Activated CD4-positive, alpha-beta memory T cell treated with anti-CD3 and anti-CD28 coated beads for 36 hours (primary cell): ENCODE results near the gene RASSF5. TPM values are rescaled to one million over a fixed set of nuclear protein-coding genes. Genes with fewer than 3 reads are reported as not detected.

Experiments used
- CTCF ChIA-PET: fragments of 350-600 bp; sonication (Branson Sonifier 250); formaldehyde crosslinking; loops from one replicate; lab custom pipeline; 2021; ENCODE audit warnings: antibody characterized with exemption, inconsistent platforms; lab: Charles Lee
- POLR2A ChIA-PET: fragments of 350-600 bp; sonication (Branson Sonifier 250); formaldehyde crosslinking; loops from one replicate; lab custom pipeline; 2021; ENCODE audit warnings: antibody characterized with exemption; lab: Charles Lee
- DNase-seq: peaks from one replicate; pipeline ENCODE4 v3.0.0-alpha.2; 2020
- H3K27ac Mint-ChIP-seq: one replicate; pipeline ENCODE4 v1.8.0; 2021; ENCODE audit warnings: mixed read lengths
- H3K27me3 Mint-ChIP-seq: one replicate; pipeline ENCODE4 v1.8.0; 2021; ENCODE audit warnings: mixed read lengths
- H3K36me3 Mint-ChIP-seq: one replicate; pipeline ENCODE4 v1.8.0; 2021; ENCODE audit warnings: mixed read lengths
- H3K4me1 Mint-ChIP-seq: one replicate; pipeline ENCODE4 v1.8.0; 2021; ENCODE audit warnings: low read depth, mixed read lengths
- H3K4me3 Mint-ChIP-seq: one replicate; pipeline ENCODE4 v1.8.0; 2021; ENCODE audit warnings: mild to moderate bottlenecking, mixed read lengths
- H3K9me3 Mint-ChIP-seq: one replicate; pipeline ENCODE4 v1.8.0; 2021; ENCODE audit warnings: mixed read lengths
- intact Hi-C: fragments of 100-400 bp; cut with micrococcal nuclease; formaldehyde crosslinking; loops from one replicate; pipeline ENCODE4 v1.15.1; 2023
- microRNA-seq: library from miRNA; unstranded; fragments of <30 nt; microRNA quantifications from one replicate; pipeline ENCODE4 v1.2.0, GENCODE V29; 2022; ENCODE audit warnings: borderline number of aligned reads, borderline microRNAs expressed, borderline replicate concordance
- total RNA-seq, 2 experiments: library from RNA; stranded (reverse); gene quantifications; one replicate each; pipeline ENCODE4 v1.2.3, GENCODE V29; 2021

RASSF5 gene
- total RNA-seq, 2 experiments from 2014 or later = 203 TPM

- peaks cover 5% of the 10 kb centered on the region for H3K36me3 Mint-ChIP-seq
- peak; percentile 23 for DNase-seq
- H3K4me3 Mint-ChIP-seq = peak overlapping the region; percentile 80
- POLR2A ChIA-PET = interaction anchor here (1.0 to 1.9 kb wide), 6 partner anchors 23 to 346 kb away, joined by 3 to 15 read pairs (median 6); partner anchors contain the start of genes EIF2D and FCMR
- no peak overlapping the region for H3K27ac Mint-ChIP-seq
- H3K27me3 Mint-ChIP-seq = peaks cover 5% of the 10 kb centered on the region
- CTCF ChIA-PET = interaction anchor here (0.6 to 11.1 kb wide), 21 partner anchors 13 to 347 kb away, joined by 3 to 399 read pairs (median 9); partner anchors contain the start of gene EIF2D
- H3K4me1 Mint-ChIP-seq = peaks cover 25% of the 10 kb centered on the region
- intact Hi-C loops = loop anchor here (1.0 to 2.0 kb wide), 2 partner anchors 27 to 173 kb away; no protein-coding TSS in a partner anchor
- H3K9me3 Mint-ChIP-seq = no peaks in the 10 kb centered on the region
These were observed 128.6 kb downstream of the RASSF5 start for GRCh38 chr1:206635978-206636345.

DNA sequence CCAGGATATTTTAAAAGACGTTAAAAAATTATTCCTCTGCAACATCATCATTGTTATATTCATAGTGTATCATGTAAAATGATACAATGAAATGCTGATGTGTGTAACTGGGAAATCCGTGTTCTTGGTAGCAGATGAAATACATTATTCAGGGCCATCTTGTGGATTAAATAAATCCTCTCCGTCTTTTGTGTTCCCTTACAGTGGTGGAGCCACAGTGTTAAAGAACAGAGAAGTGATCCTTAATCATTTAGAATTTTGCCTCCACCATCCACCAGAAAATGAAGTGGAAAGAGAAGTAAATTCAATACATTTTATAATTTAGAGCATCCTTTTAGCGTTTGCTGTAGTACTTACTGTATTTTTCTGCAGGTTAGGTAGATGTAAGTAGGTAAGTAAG is 129.3 kb downstream of the RASSF5 start:
- H3K9me3 Mint-ChIP-seq = no peaks in the 10 kb centered on the region
- DNase-seq = no peak
- no peak overlapping the region for H3K27ac Mint-ChIP-seq
- intact Hi-C loops = no loop called here
- H3K36me3 Mint-ChIP-seq = peaks cover 5% of the 10 kb centered on the region
- ChIA-PET CTCF (interaction anchor here (0.6 to 11.1 kb wide), 8 partner anchors 13 to 273 kb away, joined by 3 to 399 read pairs (median 6); partner anchors contain the start of gene EIF2D), POLR2A (interaction anchor here (1.6 to 1.9 kb wide), 2 partner anchors 24 to 27 kb away, joined by 6 to 15 read pairs; partner anchors contain the start of gene EIF2D)
- peaks cover 5% of the 10 kb centered on the region for H3K27me3 Mint-ChIP-seq
- peaks cover 25% of the 10 kb centered on the region for H3K4me1 Mint-ChIP-seq
- peak overlapping the region; percentile 37 for H3K4me3 Mint-ChIP-seq

DNA sequence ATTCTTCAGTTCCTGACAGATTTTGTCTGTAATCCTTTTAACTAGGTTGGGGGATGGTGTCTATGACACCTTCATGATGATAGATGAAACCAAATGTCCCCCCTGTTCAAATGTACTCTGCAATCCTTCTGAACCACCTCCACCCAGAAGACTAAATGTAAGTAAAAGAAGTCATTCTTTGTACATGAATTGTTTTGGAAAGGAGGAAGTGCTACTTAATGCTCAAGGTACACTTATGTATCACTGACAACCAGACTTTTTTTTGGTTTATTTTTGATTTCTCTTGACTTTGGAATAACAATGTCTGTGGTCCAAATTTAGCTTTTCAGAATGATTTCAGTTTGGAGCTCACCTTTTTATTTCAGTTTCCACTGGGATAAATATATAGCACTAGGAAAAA is 130.3 kb downstream of the RASSF5 start:
- intact Hi-C loops = no loop called here
- CTCF ChIA-PET = interaction anchor here (0.6 to 3.3 kb wide), 5 partner anchors 12 to 173 kb away, joined by 3 to 12 read pairs (median 4); no protein-coding TSS in a partner anchor
- no peak overlapping the region for H3K27ac Mint-ChIP-seq
- no peaks in the 10 kb centered on the region for H3K9me3 Mint-ChIP-seq
- H3K4me3 Mint-ChIP-seq = no peak overlapping the region
- POLR2A ChIA-PET = interaction anchor here (1.6 kb wide), 1 partner anchor 26 kb away, joined by 6 read pairs; no protein-coding TSS in a partner anchor
- H3K4me1 Mint-ChIP-seq = peaks cover 25% of the 10 kb centered on the region
- H3K27me3 Mint-ChIP-seq = peaks cover 4% of the 10 kb centered on the region
- no peak for DNase-seq
- H3K36me3 Mint-ChIP-seq = peaks cover 5% of the 10 kb centered on the region

Small RNAs within 50 kb of the gene (microRNA-seq; reads per million reads assigned to microRNA genes)
- gene MIR6769B = 1.6 reads per million

Other genes starting within 250 kb of the RASSF5 start
- 10 to 100 TPM; 18.4 to 19.4 TPM for gene IKBKE, start 37.1 kb upstream of the RASSF5 start, total RNA-seq
- gene EIF2D, start 104.9 kb downstream of the RASSF5 start, total RNA-seq = 10 to 100 TPM; 84.6 to 87.5 TPM
- gene DYRK3, start 128.0 kb downstream of the RASSF5 start, total RNA-seq = 10 to 100 TPM; 10.1 to 11.4 TPM
- gene MAPKAPK2, start 177.4 kb downstream of the RASSF5 start, total RNA-seq = 10 to 100 TPM; 96.9 to 97.4 TPM